Esophagus squamous epithelium (tissue), 5 donors: Measurements from ENCODE around the gene CFAP74. TPM values are rescaled to one million over a fixed set of nuclear protein-coding genes. Genes with fewer than 3 reads are reported as not detected.

Experiments used
- DNase-seq: peaks from one replicate; lab custom pipeline; 2025; lab: John Stamatoyannopoulos, UW
- H3K27ac ChIP-seq, 4 donors: fragments of 200-600 bp; sonication (generic); one replicate each; pipeline ENCODE4 v1.5.1; 2016 to 2019; ENCODE audit warnings: mild to moderate bottlenecking in 1 of 4
- H3K27me3 ChIP-seq, 4 donors: fragments of 200-600 bp; sonication (generic); 1 replicate in 3 of 4; 2 replicates in 1 of 4; pipeline versions ENCODE4 v1.5.1 to v1.6.0; 2017 to 2021; ENCODE audit warnings: antibody characterized with exemption in 1 of 4
- H3K36me3 ChIP-seq, 3 donors: fragments of 200-600 bp; sonication (generic); one replicate each; pipeline ENCODE4 v1.5.1; 2016 to 2019
- H3K4me1 ChIP-seq, 3 donors: fragments of 200-600 bp; sonication (generic); one replicate each; pipeline ENCODE4 v1.5.1; 2017 to 2019
- H3K4me3 ChIP-seq, 4 donors: fragments of 200-600 bp; sonication (generic); 1 replicate in 3 of 4; 2 replicates in 1 of 4; pipeline ENCODE4 v1.5.1; 2016 to 2019; ENCODE audit warnings: mild to moderate bottlenecking in 2 of 4, moderate library complexity in 1 of 4
- H3K9me3 ChIP-seq, 3 donors: fragments of 200-600 bp; sonication (generic); one replicate each; pipeline ENCODE4 v1.5.1; 2016 to 2019
- POLR2A ChIP-seq, 4 donors: fragments of 450-650 bp; IDR thresholded peaks; one replicate each; pipeline ENCODE4 v1.6.1; 2017; ENCODE audit warnings: antibody characterized with exemption in 4 of 4, mild to moderate bottlenecking in 4 of 4, moderate library complexity in 3 of 4
- WGBS, 2 donors: methylation state at CpG; one replicate each; pipeline ENCODE4 v1.1.5; 2018; 5-methylcytosine and 5-hydroxymethylcytosine counted together
- intact Hi-C: fragments of 100-400 bp; cut with DNase I; formaldehyde crosslinking; loops from one replicate; pipeline ENCODE4 v1.15.0; 2022
- total RNA-seq, 4 donors: library from RNA; depleted of rRNA; stranded (reverse); fragments of >200 nt; gene quantifications; one replicate each; pipeline ENCODE4 v1.1.0, GENCODE V29; 2016
- donor health status: DM: yes; HTN: yes; CAD: no.

The CFAP74 gene
- total RNA-seq, 4 donors from 2014 or later, result not detected

DNA sequence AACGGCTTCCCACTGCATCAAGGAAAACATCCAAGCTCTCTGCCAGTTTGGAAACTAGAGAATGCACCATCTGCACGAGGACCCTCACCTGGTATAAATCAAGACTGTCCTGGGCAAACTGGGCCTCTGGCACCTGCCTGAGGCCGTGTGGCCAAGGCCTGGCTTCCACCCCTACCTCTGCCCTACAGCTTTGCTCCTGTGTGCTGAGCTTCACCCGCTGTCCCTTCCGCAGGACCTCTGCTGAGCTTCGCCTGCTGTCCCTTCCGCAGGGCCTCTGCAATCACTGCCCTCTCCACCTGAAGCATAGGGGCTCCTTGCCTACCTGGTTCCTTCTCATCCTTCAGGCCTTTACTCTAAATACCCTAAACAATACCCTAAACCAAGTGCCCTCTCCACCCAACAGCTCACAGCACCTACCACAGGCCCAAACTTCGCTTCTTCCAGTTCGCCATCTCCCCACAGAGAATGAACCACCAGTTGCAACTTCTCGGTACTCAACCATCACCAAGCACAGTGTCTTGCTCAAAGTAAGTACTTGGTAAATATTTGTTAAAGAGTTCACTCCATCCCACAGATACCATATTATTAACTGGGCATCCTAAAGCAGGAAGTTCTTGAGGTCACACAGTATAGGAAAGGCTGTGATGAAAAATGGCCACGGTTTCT is 131.1 kb downstream of the CFAP74 start:
- no peak for DNase-seq
- Histone ChIP-seq H3K36me3 (peaks cover 0 to 45% (median 11%) of the 10 kb centered on the region in 3 donors), H3K27ac (no peak overlapping the region), H3K4me3 (no peak overlapping the region), H3K9me3 (no peaks in the 10 kb centered on the region), H3K27me3 (no peaks in the 10 kb centered on the region), H3K4me1 (peaks cover 12 to 88% (median 33%) of the 10 kb centered on the region in 3 donors)
- no peak for TF ChIP-seq POLR2A (IDR thresholded peaks at IDR 0.05)
- 80 to 81% methylated on average over 11 of the region's 11 CpGs for WGBS, 2 donors
- intact Hi-C loops, result no loop called here

Other genes starting within 250 kb of the CFAP74 start
- gene NADK, start 225.3 kb downstream of the CFAP74 start, total RNA-seq, result 10 to 100 TPM; 36.1 to 57.6 (median 39.5) TPM
- gene GNB1, start 112.7 kb downstream of the CFAP74 start, total RNA-seq, result 100 to 1,000 TPM in 1 of 4 donors, 10 to 100 TPM in 3; 54.3 to 102 (median 74.7) TPM
- gene CALML6, start 88.5 kb downstream of the CFAP74 start, total RNA-seq, result under 1 TPM in 1 of 4 donors, not detected in 3; 0.57 TPM
- gene TMEM52, start 84.5 kb downstream of the CFAP74 start, total RNA-seq, result 1 to 10 TPM; 1.1 to 3.6 (median 3.0) TPM
- 1 to 10 TPM in 2 of 4 donors, under 1 TPM in 1, not detected in 1; 0.57 to 5.4 (median 1.8) TPM for gene GABRD, start 15.6 kb upstream of the CFAP74 start, total RNA-seq
- 10 to 100 TPM; 14.5 to 23.8 (median 17.5) TPM for gene PRKCZ, start 46.6 kb upstream of the CFAP74 start, total RNA-seq
- gene FAAP20, start 191.0 kb upstream of the CFAP74 start, total RNA-seq, result 10 to 100 TPM in 3 of 4 donors, 1 to 10 TPM in 1; 8.6 to 22.5 (median 18.1) TPM
- 10 to 100 TPM; 18.2 to 38.8 (median 25.2) TPM for gene SKI, start 224.5 kb upstream of the CFAP74 start, total RNA-seq